ENCODE results near the gene CLSTN1.
"Not testable (repeated sequence)": the region's sequence is repeated elsewhere in the genome, so short reads cannot be mapped to it uniquely, and the experiment has no call there.

Gene CLSTN1

GRCh38 chr1:9718006-9718680 is 105.6 kb downstream of the CLSTN1 start:
- no peaks in the 10 kb centered on the region for H3K27me3 ChIP-seq (ENCODE audit: control insufficient read depth, insufficient read depth, low read length)
- no peaks in the 10 kb centered on the region for H3K9me3 ChIP-seq (ENCODE audit: control insufficient read depth, low read length)
- no peak overlapping the region for H3K9ac ChIP-seq (ENCODE audit: low read length)
- no peak overlapping the region for H3K4me3 ChIP-seq (ENCODE audit: low read length)
- H3K36me3 ChIP-seq (ENCODE audit: control insufficient read depth, insufficient read depth, low read length) = no peaks in the 10 kb centered on the region
- H3K4me1 ChIP-seq (ENCODE audit: control insufficient read depth, insufficient read depth, low read length) = no peaks in the 10 kb centered on the region

- Histone ChIP-seq H3K9me3 (ENCODE audit: control insufficient read depth, low read length) (no peaks in the 10 kb centered on the region), H3K4me3 (ENCODE audit: low read length) (no peak overlapping the region), H3K36me3 (ENCODE audit: control insufficient read depth, insufficient read depth, low read length) (no peaks in the 10 kb centered on the region), H3K9ac (ENCODE audit: low read length) (no peak overlapping the region), H3K27me3 (ENCODE audit: control insufficient read depth, insufficient read depth, low read length) (no peaks in the 10 kb centered on the region), H3K4me1 (ENCODE audit: control insufficient read depth, insufficient read depth, low read length) (no peaks in the 10 kb centered on the region)
Measured at GRCh38 chr1:9717193-9718005, 106.4 kb downstream of the CLSTN1 start.

GRCh38 chr1:9716404-9717192 is 107.2 kb downstream of the CLSTN1 start:
- H3K36me3 ChIP-seq (ENCODE audit: control insufficient read depth, insufficient read depth, low read length) = no peaks in the 10 kb centered on the region
- no peaks in the 10 kb centered on the region for H3K9me3 ChIP-seq (ENCODE audit: control insufficient read depth, low read length)
- H3K4me1 ChIP-seq (ENCODE audit: control insufficient read depth, insufficient read depth, low read length) = no peaks in the 10 kb centered on the region
- H3K9ac ChIP-seq (ENCODE audit: low read length) = no peak overlapping the region
- no peak overlapping the region for H3K4me3 ChIP-seq (ENCODE audit: low read length)
- no peaks in the 10 kb centered on the region for H3K27me3 ChIP-seq (ENCODE audit: control insufficient read depth, insufficient read depth, low read length)

GRCh38 chr1:9715536-9716226 is 108.1 kb downstream of the CLSTN1 start:
- no peaks in the 10 kb centered on the region for H3K4me1 ChIP-seq (ENCODE audit: control insufficient read depth, insufficient read depth, low read length)
- H3K27me3 ChIP-seq (ENCODE audit: control insufficient read depth, insufficient read depth, low read length) = no peaks in the 10 kb centered on the region
- H3K4me3 ChIP-seq (ENCODE audit: low read length) = no peak overlapping the region

GRCh38 chr1:9714257-9714718 is 109.5 kb downstream of the CLSTN1 start:
- H3K36me3 ChIP-seq (ENCODE audit: control insufficient read depth, insufficient read depth, low read length) = no peaks in the 10 kb centered on the region
- no peaks in the 10 kb centered on the region for H3K9me3 ChIP-seq (ENCODE audit: control insufficient read depth, low read length)
- H3K27me3 ChIP-seq (ENCODE audit: control insufficient read depth, insufficient read depth, low read length) = no peaks in the 10 kb centered on the region
- H3K4me1 ChIP-seq (ENCODE audit: control insufficient read depth, insufficient read depth, low read length) = no peaks in the 10 kb centered on the region
- H3K9ac ChIP-seq (ENCODE audit: low read length) = no peak overlapping the region
- H3K4me3 ChIP-seq (ENCODE audit: low read length) = no peak overlapping the region

More at GRCh38 chr1:9715536-9716226, 108.1 kb downstream of the CLSTN1 start:
- Histone ChIP-seq H3K36me3 (ENCODE audit: control insufficient read depth, insufficient read depth, low read length) (no peaks in the 10 kb centered on the region), H3K9me3 (ENCODE audit: control insufficient read depth, low read length) (no peaks in the 10 kb centered on the region), H3K9ac (ENCODE audit: low read length) (no peak overlapping the region)

- H3K9ac ChIP-seq (ENCODE audit: low read length); H3K4me3 ChIP-seq (ENCODE audit: low read length); H3K4me1 ChIP-seq (ENCODE audit: control insufficient read depth, insufficient read depth, low read length); H3K36me3 ChIP-seq (ENCODE audit: control insufficient read depth, insufficient read depth, low read length); H3K27me3 ChIP-seq (ENCODE audit: control insufficient read depth, insufficient read depth, low read length); H3K9me3 ChIP-seq (ENCODE audit: control insufficient read depth, low read length): not testable (repeated sequence)
Measured at GRCh38 chr1:9712767-9713166, 111.0 kb downstream of the CLSTN1 start.

- Histone ChIP-seq H3K4me3 (ENCODE audit: low read length) (no peak overlapping the region), H3K36me3 (ENCODE audit: control insufficient read depth, insufficient read depth, low read length) (no peaks in the 10 kb centered on the region), H3K9ac (ENCODE audit: low read length) (no peak overlapping the region), H3K9me3 (ENCODE audit: control insufficient read depth, low read length) (no peaks in the 10 kb centered on the region), H3K27me3 (ENCODE audit: control insufficient read depth, insufficient read depth, low read length) (no peaks in the 10 kb centered on the region), H3K4me1 (ENCODE audit: control insufficient read depth, insufficient read depth, low read length) (no peaks in the 10 kb centered on the region)
Measured at GRCh38 chr1:9711466-9712020, 112.2 kb downstream of the CLSTN1 start.

GRCh38 chr1:9710037-9710436 is 113.7 kb downstream of the CLSTN1 start:
- no peaks in the 10 kb centered on the region for H3K4me1 ChIP-seq (ENCODE audit: control insufficient read depth, insufficient read depth, low read length)
- no peaks in the 10 kb centered on the region for H3K27me3 ChIP-seq (ENCODE audit: control insufficient read depth, insufficient read depth, low read length)
- H3K36me3 ChIP-seq (ENCODE audit: control insufficient read depth, insufficient read depth, low read length) = no peaks in the 10 kb centered on the region
- H3K9ac ChIP-seq (ENCODE audit: low read length) = no peak overlapping the region
- H3K9me3 ChIP-seq (ENCODE audit: control insufficient read depth, low read length) = no peaks in the 10 kb centered on the region
- no peak overlapping the region for H3K4me3 ChIP-seq (ENCODE audit: low read length)

GRCh38 chr1:9706178-9706577 is 117.6 kb downstream of the CLSTN1 start:
- Histone ChIP-seq H3K4me3 (ENCODE audit: low read length) (no peak overlapping the region), H3K9ac (ENCODE audit: low read length) (no peak overlapping the region), H3K36me3 (ENCODE audit: control insufficient read depth, insufficient read depth, low read length) (no peaks in the 10 kb centered on the region), H3K4me1 (ENCODE audit: control insufficient read depth, insufficient read depth, low read length) (no peaks in the 10 kb centered on the region), H3K9me3 (ENCODE audit: control insufficient read depth, low read length) (no peaks in the 10 kb centered on the region), H3K27me3 (ENCODE audit: control insufficient read depth, insufficient read depth, low read length) (no peaks in the 10 kb centered on the region)

GRCh38 chr1:9705337-9706093 is 118.2 kb downstream of the CLSTN1 start:
- no peaks in the 10 kb centered on the region for H3K4me1 ChIP-seq (ENCODE audit: control insufficient read depth, insufficient read depth, low read length)
- no peak overlapping the region for H3K9ac ChIP-seq (ENCODE audit: low read length)
- no peaks in the 10 kb centered on the region for H3K36me3 ChIP-seq (ENCODE audit: control insufficient read depth, insufficient read depth, low read length)
- no peak overlapping the region for H3K4me3 ChIP-seq (ENCODE audit: low read length)
- H3K27me3 ChIP-seq (ENCODE audit: control insufficient read depth, insufficient read depth, low read length) = no peaks in the 10 kb centered on the region
- H3K9me3 ChIP-seq (ENCODE audit: control insufficient read depth, low read length) = no peaks in the 10 kb centered on the region

- H3K4me3 ChIP-seq (ENCODE audit: low read length) = no peak overlapping the region
- H3K9ac ChIP-seq (ENCODE audit: low read length) = no peak overlapping the region
- H3K27me3 ChIP-seq (ENCODE audit: control insufficient read depth, insufficient read depth, low read length) = no peaks in the 10 kb centered on the region
- H3K4me1 ChIP-seq (ENCODE audit: control insufficient read depth, insufficient read depth, low read length) = no peaks in the 10 kb centered on the region
- no peaks in the 10 kb centered on the region for H3K9me3 ChIP-seq (ENCODE audit: control insufficient read depth, low read length)
- H3K36me3 ChIP-seq (ENCODE audit: control insufficient read depth, insufficient read depth, low read length) = no peaks in the 10 kb centered on the region
Measured at GRCh38 chr1:9703681-9704080, 120.1 kb downstream of the CLSTN1 start.

Data from mucosa of stomach (tissue), 1 donor.